Fibroblast of skin of abdomen (primary cell): Measurements from ENCODE around the gene JAKMIP2.
"Not testable (repeated sequence)": the region's sequence is repeated elsewhere in the genome, so short reads cannot be mapped to it uniquely, and the experiment has no call there.

Experiments
- DNase-seq: peaks from one replicate; pipeline ENCODE4 v3.0.0-alpha.2; 2013

The JAKMIP2 gene

GRCh38 chr5:147743678-147744374 is 38.7 kb downstream of the JAKMIP2 start:
- DNase-seq: no peak

- DNase-seq: no peak
Measured at GRCh38 chr5:147743012-147743411, 39.5 kb downstream of the JAKMIP2 start.

GRCh38 chr5:147742151-147742550 is 40.4 kb downstream of the JAKMIP2 start:
- no peak for DNase-seq

DNA sequence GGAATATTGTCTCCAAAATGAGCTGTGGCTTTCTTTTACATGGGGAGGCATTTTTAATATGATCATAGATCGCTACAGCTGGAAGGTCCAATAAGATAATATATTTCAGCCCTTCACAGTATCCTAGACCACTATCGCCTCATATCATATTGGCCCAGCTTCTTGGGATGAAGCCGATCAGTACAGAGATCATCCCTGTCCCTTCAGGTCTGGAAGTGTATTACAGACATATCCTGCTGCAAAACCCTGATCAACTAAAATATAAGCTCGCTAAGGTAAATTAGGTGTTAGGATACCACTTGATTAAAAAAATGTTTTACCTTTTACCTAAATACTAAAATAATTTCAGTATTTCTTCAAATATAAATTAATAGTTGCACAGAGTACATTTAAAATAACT is 41.7 kb downstream of the JAKMIP2 start:
- no peak for DNase-seq

DNA sequence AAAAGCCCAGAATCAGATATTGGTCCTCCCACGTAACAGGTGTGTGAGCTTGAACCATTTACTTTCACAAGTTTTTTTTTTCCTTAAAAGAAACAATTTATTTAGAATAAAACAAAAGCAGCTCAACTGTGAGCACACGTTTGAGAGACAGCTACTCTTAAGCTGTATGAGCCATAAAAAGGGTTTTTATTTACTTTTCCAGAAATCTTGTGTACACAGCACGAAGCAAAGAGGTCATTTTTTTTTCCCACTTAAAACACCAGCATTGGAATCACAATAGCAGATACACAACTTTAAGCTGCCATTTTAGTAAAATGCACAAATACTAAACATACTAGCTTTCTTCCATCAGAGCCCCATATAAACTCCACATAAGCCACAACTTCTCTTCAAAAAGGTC is 44.6 kb downstream of the JAKMIP2 start:
- DNase-seq: no peak

DNA sequence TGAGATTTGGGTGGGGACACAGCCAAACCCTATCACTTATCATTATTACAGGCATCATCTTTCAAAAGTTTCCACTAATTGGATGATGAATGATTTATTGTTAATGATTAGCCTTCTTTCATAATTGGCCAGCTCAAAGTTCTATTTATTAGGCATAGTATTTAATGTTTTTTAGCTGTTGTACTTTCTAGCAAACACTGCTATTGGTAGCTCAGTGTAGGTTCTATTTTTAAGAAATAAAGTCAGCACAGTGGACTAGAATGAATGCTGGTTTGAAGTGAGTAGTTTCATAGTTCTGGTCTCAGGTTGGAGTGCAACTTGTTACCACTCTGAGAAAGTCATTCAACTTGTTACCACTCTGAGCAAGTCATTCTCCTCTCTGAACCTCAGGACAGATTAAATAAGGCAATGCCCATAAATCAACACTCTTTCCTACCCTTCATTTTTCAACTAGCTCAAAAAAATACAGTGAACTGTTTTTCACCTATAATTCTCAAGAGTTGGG is 46.9 kb downstream of the JAKMIP2 start:
- DNase-seq: no peak

GRCh38 chr5:147734894-147735293 is 47.6 kb downstream of the JAKMIP2 start:
- no peak for DNase-seq

DNA sequence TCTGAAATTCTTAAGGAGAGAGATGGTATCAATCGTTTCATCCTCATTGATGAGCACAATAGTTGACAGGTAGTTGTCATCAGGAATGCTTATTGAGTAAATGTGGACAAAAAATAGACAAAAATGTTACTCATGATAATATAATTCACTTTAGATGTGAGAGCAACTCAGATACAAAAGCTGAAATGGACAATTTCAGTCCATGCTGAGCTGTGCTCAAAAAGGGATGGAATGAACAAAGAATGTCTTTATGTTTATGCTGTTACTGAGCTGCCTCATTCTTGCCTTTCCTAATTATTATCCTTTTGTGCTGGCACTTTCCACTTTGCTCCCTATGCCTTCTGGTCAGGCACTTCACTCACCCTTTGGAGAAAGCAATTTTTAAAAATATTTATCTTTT is 49.5 kb downstream of the JAKMIP2 start:
- DNase-seq: no peak

DNA sequence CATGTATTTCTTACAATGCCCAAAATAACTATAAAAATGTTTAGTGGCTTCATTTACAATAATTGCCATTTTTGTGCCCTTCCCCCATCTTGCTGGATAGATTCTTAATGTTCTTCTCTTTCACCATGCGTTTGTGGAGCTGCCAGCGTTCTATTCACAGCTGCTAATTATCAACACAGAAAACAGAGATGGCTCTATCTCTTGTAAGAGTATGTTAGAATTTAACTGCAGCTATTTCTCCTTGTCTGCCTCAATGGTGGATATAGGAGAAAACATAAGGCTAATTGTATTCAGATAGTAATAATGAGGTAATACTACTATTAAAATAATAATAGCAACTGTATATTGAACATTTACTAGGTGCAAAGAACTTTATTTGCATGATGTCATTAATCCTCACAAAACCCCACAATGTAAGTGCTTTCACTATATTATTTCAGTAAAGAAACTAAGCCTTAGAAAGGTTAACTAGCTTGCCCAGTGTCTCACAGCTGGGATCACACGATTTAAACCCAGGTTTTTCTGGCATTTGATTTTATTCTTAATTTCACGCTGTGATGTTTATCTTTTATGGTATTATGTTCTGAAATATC is 50.1 kb downstream of the JAKMIP2 start:
- no peak for DNase-seq

DNA sequence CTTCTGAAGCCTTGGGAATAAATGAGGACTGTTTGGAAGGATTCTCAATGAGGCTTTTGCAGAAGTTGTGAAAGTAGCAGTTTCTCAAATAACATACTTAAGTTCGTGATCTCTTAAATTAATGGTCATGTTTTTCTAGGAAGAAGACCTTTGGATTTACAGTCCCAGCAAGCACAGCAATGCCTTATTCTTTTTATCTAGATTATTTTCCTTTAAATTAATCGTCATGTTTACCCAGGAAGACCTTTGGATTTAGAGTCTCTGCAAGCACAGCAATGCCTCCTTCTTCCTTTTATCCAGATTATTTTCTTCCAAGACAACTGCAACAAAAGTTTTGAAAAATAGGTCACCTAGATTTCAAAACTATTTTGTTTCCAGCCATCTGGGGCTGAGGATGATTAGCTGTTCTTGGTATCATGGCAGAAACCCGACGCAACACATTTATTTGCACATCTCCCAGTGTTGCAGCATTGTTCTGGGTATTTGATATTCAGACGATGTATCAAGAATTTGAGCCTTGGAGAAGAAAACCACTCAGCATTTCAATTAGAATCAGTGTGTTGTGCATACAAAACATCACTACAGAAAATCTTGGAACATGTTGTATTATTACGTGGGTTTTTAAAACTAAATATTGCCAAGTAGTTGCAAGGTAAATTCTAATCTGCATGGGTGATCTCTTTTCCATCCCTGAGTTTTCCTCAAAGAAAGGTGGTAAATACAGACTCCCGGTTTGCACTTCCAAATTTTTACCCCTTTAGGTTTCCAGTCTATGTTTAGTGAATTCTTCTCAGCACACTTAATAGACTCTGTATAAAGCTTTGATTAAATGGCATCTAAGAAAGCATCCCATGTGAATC is 50.9 kb downstream of the JAKMIP2 start:
- DNase-seq: no peak

DNA sequence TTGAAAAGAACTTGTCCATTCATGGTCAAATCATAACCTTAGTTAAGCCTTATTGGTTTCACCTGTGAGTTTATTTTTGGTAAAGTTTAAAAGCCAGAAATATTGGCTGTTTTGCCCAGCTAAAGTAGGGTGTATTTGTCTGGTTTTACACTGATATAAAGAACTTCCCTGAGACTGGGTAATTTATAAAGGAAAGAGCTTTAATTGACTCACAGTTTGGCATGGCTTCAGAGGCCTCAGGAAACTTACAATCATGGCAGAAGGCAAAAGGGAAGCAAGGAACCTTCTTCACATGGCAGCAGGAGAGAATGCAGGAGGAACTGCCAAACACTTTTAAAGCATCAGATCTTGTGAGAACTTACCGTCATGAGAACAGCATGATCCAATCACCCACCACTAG is 55.3 kb downstream of the JAKMIP2 start:
- DNase-seq: no peak

- DNase-seq: not testable (repeated sequence)
Measured at GRCh38 chr5:147721191-147721960, 61.2 kb downstream of the JAKMIP2 start.

DNA sequence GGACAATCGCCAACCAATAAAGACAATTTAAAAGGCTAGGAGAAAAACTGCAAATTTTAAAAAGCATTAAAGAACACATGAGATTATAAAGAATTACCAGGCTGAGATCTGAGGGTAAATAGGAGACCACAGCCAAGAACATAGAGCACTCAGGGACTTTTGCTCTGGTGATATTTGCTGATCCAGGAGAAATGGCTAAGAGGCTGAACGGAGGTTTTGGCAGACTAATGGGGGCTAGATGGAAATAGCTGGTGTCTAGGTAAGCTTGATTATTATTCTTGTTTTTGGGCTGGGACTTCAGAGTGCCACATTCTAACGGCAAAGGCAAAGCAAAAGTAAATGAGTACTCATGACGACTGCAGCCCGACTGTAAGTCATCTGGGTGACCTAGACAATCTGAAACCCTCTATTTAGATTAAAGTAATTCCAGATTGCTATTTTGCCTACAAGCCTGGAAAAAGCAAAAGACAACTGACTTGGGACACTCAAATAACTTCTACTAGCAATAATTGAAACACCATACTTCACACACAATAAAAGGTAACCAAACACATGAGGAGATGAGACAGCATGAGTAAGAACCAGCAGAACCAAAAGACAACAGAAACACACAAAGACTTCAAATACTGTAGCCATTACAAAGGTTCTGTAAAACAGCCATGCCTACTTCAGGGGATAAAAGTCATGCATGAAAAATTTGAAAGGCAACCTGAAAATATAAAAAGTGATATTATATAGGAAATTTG is 68.8 kb downstream of the JAKMIP2 start:
- DNase-seq: no peak

- no peak for DNase-seq
Measured at GRCh38 chr5:147712598-147712997, 69.9 kb downstream of the JAKMIP2 start.

- DNase-seq: no peak
Measured at GRCh38 chr5:147712019-147712418, 70.5 kb downstream of the JAKMIP2 start.

- DNase-seq: no peak
Measured at GRCh38 chr5:147711019-147711418, 71.5 kb downstream of the JAKMIP2 start.

DNA sequence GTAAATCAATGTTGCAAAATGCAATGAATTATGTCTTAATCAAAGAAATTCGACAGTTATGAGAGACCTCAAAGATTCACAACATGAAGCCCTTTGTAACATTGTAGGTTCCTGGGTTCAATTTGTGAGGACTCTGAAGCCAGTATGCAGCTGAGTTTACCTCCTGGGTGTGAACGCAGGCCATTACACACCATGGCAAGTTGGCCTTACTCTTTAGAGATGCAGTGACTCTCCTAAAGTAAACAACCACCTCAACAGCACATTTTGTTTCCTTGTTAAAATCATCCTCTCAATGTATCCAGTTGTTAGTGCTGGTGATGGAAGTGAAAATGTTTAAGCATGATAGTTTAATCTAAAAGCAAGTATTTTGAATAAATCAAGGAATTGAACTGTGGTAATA is 73.8 kb downstream of the JAKMIP2 start:
- no peak for DNase-seq

DNA sequence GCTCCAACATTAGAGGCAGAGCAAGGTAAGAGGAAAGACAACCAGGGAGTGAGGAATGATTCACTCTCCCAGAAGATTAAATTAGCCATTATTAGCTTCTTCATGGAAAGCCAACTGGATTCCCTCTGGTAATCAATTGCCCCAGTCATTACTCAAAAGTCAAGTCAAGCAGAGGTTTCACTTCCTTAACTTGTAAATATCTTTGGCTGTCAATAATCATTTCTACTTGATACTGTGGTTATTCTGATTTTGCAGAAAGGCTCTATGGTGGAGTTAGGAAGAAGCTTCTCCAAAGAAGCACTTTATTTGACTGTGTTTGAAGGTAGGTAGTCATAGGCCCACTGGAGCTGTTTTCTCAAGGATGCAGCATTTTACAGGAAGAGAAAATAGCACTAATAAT is 78.0 kb downstream of the JAKMIP2 start:
- no peak for DNase-seq

DNA sequence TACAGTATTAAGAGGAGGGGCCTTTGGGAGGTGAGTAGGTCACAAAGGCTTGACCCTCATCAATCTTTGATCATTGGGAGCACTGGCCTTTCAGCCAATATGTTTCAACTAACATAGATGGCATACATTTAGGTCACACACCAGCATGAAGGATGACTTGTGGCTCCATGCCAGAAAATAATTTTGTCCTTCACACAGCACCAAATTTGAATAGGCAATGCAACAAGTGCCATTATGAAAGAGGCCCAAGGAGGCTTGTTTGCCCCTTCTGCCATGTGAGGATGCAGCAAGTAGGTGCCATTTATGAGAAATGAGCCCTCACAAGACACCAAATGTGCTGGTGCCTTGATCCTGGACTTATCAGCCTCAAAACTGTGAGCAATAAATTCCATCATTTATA is 81.1 kb downstream of the JAKMIP2 start:
- no peak for DNase-seq

DNA sequence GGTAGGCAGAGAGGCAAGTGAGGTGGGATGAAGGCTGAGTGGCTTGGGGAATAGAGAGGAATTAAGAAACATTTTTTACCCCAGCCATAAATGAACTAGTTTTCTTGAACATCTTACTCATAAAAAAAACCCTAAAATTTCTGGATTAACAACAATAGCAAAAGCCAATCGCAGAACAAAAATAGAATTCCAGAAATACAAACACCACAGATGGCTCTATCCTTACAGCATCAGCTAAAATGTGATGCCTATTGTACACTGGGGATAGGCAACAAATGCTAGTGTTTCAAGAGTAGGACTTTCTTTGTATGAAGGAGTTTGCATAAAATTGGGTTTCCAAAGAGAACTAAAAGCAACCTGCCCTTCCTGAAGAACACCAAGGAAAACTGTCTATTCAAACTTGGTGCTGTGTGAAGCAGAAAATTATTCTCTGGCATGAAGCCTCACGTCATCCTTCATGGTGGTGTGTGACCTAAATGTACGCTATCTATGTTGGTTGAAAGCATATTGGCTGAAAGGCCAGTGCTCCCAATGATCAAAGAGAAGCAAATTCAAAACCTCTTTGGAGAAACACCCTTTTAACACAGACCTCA is 82.9 kb downstream of the JAKMIP2 start:
- no peak for DNase-seq

DNA sequence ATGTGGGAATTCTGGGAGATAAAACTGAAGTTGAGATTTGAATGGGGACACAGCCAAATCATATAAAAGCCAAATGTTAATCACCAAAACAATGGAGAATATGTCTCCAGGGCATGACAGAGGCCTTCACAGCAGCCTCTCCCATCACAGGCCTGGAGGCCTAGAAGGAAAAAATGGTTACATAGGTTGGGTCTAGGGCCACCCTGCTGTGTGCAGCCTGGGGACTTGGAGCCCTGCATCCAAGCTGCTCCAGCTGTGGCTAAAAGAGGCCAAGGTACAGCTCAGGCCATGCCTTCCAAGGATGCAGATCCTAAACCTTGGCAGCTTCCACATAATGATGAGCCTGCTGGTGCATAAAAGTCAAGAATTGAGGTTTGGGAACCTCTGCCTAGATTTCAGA is 85.1 kb downstream of the JAKMIP2 start:
- no peak for DNase-seq

GRCh38 chr5:147694772-147695171 is 87.8 kb downstream of the JAKMIP2 start:
- no peak for DNase-seq
